GM03348 (cell line): ENCODE measurements around the gene CHRNB4.
A peak's percentile ranks its signal among the peaks of the same experiment; 100 is the strongest.
"Not testable (repeated sequence)": the region's sequence is repeated elsewhere in the genome, so short reads cannot be mapped to it uniquely, and the experiment has no call there.

Experiments
- DNase-seq: peaks from one replicate; pipeline ENCODE4 v3.0.0; 2012; ENCODE audit warnings: low spot score

CHRNB4 gene, protein sequence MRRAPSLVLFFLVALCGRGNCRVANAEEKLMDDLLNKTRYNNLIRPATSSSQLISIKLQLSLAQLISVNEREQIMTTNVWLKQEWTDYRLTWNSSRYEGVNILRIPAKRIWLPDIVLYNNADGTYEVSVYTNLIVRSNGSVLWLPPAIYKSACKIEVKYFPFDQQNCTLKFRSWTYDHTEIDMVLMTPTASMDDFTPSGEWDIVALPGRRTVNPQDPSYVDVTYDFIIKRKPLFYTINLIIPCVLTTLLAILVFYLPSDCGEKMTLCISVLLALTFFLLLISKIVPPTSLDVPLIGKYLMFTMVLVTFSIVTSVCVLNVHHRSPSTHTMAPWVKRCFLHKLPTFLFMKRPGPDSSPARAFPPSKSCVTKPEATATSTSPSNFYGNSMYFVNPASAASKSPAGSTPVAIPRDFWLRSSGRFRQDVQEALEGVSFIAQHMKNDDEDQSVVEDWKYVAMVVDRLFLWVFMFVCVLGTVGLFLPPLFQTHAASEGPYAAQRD

DNA sequence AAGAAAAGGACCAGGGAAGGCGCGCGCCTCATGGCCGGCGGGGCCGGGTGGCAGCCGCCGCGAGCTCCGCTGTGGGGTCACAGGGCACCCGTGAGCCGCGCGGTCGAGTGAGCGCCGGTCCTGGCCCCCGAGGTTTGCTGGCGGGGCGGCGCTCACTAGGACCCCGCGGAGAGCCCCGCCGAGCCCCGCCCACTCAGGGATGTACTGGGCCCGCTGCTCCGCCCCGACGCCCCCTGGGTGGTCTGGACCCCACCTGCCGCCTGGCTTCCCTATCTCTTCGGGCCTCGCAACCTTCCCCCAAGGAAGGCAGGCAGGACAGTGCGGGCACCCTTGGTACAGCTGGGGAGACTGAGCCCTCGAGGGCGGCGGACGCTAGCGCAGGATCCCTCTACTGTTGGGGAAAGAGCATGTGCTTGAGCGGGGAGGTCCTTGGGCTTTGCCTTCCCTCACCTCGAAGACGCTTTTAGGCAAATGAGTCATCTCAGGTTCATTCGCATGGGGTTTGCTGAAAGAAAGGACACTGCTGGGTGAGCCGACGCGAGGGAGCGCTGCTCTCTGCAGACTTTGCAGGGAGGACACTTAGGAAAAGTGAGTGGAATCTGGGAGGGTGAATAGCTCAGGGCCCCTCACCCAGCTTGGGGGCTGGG lies at the start of gene CHRNB4:
TSS of gene CHRNB4 (minus strand) at position 109 of the 647 bp plus-strand sequence. CDS start at position 32, 77 bp downstream.
- DNase-seq, result peak; percentile 31

DNA sequence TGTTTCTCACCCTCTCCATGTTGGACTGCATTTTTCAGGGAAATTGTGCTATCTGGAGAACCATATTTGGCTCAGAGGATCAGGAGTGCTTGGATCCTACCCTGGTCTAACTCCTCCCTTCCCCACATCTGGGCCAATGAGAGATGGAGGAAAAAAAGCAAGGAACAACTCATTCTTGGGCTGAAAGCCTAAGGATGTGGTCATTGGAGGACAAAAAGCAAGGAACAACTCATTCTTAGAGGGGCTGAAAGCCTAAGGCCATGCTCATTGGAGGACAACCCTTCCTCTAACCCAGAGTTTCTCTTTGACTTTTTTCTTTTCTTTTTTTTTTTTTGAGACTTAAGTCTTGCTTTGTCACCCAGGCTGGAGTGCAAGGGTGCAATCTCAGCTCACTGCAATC lies 48.6 kb upstream of the CHRNB4 start:
- DNase-seq, result no peak

DNA sequence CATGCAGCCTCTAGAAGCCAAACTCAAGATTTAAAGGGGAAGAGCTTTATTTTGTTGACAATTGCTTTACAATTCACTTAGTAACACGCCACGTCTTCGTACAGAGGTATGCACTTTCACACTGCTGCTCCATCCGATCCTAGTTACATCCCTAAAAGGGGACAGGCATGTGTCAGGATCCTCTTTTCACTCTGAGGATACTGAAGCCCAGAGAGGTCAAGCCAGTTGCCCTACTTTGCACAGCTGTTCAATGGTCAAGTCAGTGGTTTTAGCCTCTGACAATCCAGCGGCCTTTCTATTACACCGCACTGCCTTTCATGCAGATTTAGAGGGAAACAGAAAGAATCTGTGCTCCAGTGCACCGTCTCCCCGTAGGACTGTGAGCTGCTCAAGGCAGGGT lies 44.9 kb upstream of the CHRNB4 start:
- DNase-seq, result no peak

DNA sequence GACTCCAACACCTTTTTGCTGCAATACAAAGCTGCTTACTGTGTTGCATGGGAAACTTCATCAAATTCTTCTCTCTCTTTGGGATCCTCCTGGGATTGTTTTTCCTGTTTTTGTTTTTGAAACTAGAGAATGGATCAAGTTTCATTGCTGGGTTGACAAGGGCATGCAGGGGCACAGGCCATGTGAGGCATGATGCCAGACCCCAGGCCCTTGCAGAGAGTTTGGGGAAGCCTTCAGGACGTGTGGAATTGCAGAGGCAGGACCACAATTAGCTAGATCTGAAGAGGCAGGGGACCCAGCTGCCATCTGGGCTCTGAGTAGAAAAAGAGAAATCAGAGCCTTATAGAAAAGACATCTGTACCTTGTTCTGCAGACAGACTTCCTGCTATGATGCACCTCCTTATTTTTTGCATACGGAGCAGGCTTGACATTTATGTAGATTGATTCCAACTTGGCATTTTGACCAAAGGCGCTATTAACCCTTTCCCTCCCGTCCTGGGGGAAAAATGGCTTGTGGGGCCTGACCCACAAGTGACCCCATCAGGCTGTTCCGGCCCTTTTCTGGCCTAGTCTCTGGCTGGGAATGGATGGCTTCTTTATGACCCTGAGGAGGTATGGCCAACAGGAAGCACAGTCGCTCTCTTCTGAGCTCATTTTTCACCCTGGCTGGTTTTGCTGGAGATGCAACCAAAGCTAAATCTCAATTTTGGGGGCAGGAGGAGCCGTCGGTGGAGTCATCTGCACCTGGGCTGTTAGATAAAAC lies 44.3 kb upstream of the CHRNB4 start:
- DNase-seq, result no peak

DNA sequence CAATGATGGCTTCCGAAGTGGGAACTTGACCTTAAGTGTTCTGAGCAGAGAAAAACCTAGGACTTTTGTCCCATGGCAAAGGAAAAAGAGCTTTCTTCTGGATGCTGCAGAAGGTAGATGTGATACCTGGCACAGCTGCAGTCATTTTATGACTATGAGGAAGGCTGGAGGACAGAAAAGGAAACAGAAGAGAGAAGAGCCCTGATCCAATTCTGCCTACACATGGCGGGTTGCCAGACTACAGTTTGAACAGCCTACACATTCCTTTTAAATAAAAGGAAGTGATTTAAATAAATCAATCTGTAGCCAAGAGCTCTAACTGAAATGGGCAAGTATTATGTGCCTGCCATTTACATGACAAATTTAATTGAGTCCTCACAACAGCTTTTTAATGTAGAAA lies 43.6 kb upstream of the CHRNB4 start:
- DNase-seq, result no peak

DNA sequence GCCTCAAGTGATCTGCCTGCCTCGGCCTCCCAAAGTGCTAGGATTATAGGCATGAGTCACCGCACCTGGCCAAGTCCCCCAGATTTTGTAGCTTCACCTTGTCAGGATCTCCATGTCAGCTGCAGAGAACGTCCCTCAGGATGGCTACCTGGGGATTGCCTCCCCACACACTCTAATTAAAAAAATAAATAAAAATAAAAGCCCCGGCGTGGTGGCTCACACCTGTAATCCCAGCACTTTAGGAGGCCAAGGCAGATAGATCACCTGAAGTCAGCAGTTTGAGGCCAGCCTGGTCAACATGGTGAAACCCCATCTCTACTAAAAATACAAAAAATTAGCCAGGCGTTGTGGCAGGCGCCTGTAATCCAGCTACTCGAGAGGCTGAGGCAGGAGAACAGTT lies 42.6 kb upstream of the CHRNB4 start:
- DNase-seq, result not testable (repeated sequence)

DNA sequence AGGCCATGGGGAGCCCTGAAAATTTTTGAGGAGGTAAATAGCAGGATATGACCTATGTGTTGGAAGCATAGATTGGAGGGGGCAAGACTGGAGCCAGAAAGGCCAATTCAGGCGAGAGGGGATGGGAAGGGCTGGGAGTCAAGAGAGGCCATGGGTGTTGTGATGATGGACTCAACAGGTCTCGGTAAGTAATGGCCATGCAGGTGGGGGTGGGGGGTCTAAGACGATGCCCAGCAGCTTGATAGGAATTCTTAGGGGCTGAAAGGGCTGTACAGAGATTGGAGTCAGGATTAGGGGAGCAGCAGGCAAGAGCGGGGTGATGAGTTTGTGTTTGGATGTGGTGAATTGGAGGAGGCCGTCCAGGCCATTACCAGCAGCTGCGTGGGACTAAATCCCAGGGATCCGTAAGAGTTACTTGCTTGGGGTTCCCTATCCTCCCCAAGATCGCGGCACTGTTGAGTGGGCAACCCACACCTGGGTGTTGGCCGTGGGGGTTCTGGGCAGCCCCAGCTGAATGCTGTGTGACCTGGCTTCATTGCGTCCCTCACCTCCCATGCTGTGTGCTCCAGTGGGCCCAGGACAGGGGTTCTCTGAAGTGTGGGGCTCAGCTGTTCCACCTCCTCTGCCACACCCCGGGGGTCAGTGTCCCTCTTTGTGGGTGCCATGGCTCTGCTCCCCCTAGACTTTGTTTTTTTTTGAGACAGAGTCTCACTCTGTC lies 41.8 kb upstream of the CHRNB4 start:
- no peak for DNase-seq

DNA sequence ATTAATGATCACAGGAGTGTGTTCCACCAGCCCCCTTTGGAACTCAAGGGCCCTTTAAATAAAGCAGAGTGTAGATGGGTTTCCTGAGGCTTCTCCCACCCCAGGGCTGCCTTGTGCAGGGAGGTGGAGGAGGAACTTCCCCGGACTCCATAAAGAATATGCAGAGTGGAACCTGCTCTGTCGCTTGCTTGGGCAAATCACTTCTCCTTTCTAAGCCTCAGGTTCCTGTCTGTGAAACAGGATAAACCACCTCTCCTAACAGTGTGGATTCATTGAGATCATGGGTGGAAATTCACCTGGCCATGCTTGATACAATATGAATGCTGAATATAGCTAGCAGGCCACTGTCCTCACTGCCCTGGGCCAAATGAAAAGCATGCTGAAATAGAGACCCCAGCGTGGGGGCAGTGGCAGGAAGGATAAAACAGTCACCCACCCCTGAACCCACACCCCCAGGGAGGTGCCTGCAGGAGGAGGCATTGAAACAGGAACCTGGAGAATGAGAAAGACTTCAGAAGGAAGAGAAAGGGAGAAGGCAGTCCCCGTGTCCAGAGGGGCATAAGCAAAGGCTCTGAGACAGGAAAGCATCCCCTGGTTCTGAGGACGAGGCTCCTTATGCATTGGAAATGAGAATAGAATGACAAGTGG lies 41.1 kb upstream of the CHRNB4 start:
- DNase-seq, result no peak

DNA sequence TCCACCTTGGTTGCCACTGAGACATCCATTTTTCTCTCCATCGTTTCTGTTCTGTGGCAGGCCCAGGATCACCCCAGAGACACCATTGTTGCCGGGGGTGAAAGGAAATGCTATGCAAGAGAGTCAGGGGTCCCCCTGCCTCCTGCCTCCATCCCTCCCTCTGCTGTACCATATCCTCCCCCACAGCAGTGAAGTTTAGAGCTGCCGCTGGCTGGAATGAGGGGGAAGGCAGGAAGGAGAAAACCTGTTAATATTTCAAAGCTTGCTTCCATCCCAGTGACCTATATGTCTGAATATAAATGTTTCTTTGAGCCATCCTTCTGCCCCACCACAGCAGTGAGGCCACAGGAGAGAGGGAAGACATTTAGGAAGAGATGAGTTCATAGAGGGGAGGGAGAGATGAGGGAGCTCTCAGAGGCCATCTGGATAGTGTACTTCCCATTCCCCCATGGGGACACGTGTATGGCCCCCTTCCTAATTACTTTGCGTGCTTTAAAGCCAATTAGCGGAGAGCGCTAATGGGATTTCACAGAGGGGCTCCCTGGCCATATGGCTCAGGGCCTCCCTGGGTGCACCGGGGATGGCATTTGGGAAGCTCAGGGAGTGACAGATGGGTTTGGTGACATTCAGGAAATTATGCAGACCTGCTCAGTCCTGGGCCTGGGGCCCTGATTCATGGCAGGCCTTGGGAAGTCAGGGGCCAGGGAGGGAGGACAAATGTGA lies 40.4 kb upstream of the CHRNB4 start:
- DNase-seq, result no peak

DNA sequence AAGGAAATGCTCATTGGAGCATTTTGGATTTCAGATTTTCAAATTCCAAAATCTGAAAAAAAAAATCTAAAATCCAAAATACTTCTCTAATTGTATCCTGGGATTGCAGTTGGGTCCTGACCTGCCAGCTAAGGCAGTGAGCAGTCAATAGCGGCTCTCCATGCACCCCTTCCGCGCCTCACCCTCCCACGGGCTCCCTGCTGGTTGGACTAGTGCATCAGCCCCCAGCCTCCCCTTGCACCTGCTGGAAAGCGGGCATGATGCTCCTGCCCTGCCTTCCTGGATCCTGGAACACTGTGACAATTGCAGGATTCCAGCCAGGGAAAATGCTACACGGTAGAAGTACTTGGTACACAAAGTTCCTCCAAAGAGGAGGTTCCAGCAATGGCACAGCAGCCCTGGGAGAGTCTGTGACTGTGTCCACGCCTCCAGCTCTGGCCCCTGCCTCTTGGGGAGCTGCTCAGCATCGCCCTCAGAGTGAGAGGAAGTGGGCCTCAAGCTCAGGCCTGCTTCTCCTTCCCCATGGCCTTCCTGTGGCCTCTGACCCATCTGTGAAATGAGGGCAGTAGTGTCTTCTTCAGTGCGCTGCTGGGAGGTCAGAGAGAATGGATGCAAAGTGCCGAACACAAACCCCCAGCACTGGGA lies 39.5 kb upstream of the CHRNB4 start:
- DNase-seq, result no peak

DNA sequence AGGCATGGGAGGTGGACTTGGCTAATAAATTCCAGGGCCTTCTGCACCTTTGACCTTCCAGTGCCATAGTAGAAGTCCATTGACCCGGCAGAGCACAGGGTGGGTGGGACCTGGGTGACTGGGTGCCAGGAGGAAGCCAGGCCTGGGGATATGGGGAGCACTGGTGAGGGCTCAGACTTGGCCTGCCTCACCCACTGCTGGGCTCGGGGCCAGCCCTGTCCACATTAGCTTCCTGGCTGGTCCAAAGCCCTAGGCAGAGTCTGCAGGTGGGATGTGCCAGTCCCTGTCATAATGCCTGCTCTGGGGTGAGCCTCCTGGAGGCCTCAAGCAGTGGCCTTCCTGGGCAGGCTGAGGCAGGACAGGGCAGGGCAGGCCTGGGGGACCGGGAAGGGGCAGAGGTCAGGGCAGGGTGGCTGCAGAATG lies 38.1 kb upstream of the CHRNB4 start:
- DNase-seq, result no peak

DNA sequence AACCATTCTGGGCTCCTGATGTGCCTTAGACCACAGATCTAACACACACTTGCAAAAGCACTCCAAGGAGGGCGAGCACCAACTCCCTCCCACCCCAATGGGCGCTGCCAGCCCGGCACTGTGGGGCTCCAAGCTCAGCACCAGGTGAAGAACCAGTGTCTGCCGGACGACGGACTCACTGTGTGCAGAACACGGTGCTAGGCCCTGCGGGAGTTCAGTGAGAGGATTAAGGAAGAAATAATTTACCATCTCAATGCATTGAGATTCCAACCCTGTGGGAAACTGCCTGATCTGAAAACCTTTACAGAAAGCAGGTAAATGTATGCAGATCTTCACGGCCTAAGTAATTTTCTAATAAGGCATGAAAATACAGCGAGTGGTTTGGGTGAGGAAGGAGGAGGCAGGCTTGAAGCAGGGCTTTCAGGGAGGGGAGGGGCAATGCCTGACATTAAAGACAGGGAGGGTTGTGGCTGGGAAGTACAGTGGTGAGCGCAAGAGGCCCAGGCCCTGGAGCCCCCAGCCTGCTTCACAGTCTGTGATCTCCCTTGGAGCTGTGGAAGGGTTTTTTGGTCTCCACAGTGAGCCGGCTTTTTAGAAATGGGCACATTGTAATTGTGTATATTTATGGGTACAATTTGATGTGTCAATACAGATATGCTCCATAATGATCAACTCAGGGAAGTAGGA lies 35.6 kb upstream of the CHRNB4 start:
- no peak for DNase-seq

DNA sequence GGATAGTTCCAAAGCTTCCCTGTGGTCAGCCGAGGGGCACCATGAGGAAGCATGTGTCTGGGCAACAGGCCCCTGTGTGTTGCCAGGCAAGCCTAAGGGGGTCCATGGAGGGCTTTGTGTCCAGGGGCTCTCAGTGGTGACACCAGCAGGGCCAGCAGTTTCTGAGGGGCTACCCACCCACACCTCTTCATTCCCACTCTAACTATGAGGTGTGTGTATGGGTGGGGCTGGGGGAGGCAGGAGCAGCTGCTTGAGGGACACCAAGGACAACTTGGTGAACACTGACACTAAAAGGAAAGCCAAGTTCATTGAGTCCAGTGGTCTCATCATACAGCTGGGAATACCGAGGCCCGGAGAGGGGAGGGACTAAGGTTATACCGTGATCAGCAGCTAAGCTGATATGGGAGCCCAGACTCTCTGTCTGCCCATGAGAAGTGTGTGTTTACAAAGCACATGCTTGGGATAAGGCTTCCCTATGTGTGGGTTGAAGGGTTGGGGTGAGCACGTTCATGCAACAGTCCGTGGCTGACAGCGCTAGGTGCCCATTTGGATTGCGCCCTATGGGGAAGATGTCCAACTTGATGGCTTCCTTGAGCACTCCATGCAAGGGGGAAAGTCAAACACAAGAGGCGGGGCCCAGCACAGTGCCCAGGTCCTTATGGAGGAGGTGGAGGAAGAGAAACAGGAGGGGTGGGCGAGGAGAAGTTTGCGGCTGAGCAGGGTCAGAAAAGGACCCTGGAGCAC lies 34.8 kb upstream of the CHRNB4 start:
- DNase-seq, result no peak

DNA sequence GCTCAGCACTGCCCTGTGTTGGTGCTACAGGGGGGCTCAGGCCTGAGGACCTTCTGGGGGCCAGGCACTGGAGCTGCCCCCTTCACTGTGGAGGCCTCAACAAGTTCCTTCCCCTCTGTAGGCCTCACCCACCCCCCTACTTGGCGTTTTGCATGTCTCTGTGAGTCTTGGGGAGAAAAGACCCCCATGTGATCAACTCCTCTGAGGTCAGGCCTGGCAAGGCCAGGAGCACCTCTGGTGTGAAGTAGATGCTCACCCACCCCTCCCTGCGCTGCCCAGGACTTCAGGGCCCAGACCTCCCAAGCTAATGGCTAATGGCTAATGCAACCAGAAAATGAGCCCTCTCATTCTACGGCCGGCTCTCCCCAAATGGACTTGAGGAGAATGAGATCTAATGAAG lies 34.2 kb upstream of the CHRNB4 start:
- DNase-seq, result no peak

DNA sequence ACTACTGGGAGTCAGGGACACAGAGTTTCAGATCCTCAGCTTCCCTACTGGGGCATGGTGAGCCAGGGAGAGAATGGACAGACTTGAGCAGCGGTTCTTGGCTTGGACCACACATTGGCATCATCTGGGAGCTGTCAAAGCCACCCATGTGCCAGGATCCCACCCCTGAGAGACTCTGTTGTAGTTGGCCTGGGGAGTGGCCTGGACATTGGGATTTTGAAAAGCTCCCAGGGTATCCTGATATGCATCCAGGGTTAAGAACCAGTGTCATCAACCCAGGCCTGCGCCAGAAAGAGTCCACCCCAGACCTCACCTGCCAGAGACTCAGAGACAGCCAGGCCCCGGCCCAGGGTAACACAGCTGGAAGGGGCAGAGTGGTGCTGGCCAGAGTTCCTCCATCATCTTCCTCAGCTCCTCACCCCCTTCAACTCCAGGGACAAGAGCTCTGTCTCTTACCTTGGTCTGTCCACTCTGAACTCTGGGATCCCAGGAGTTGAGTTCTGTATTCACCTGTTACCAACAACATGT lies 33.0 kb upstream of the CHRNB4 start:
- DNase-seq, result no peak

DNA sequence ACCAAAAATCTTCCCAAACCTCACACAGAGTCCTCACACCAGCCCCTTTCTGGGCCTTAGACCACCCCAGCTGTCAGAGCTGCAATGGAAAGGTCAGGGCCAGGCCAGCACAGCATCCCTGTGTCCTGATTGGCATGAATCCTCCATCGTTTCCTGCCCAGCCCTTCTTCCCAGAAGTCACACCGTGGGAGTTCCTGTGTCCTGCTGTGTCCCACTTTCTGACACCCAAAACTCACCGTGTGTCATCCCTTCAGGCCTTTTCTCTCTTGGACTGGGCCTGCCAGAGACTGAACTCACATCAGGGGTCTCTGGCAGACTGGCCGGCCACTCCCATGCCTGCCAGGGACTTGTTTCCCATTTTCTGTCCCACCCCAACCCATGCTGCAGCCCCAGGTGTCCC lies 32.5 kb upstream of the CHRNB4 start:
- no peak for DNase-seq

DNA sequence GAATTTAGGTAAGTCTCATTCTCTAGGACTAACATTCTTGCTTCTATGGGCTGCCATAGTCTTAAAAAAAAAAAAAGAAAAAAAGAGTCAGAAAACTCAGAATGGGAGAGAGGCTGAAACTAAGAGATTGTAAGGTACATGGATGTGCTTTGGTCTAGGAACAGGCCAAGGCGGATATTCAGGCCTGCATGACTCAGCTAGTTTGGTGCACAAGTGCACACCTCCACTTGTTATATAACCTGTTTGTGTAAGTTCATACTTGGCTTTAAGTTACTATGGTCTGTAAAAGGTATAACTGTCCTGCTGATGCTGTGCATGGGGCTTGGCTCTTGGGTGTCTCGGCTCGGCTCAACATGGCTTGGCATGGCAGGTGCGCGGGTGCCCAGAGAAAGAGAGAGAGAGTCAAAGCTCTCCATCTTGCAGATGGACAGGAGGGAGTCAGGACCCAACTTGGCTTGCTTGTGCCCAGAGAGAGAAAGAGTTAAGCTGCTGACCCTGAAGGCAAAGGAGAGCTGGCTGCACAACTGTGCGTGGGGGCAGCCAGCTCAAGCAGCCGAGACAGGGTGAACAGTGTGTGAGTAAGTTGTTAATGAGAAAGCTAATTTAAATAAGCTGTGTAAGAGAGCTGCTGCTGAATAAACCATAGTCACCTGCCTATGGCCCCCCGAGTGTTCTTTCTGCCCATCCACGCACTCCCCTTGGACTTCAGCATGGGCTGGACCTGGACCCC lies 31.4 kb upstream of the CHRNB4 start:
- DNase-seq, result no peak

DNA sequence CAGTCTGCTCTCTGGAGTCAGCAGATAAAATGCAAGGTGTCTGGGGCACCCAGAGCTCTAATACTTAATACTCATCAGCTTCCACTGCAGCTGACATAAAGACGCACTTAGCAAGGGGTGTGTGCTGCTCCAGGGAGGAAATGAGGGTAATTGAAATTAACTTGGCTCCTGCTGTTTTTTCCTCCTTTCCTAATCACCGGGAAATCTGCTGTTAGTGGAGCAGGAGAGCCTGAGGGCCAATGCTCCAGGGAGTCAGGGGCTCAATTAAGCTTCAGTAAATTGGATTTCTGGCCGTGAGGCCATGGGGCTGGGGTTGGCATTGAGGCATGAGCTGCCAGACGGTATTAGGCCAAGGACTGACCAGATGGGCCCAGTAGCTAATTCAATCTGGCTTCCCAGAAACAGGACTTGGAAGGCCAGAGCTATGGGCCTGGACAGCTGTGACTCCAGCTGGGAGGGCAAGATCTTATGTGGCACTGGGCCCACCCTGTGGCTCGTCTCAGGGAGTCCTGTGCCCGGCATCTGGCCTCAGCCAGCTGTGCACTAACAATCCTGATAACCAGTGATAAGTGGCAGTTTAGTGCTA lies 30.7 kb upstream of the CHRNB4 start:
- no peak for DNase-seq
